ENCODE measurements around the gene CIROP.

DNA sequence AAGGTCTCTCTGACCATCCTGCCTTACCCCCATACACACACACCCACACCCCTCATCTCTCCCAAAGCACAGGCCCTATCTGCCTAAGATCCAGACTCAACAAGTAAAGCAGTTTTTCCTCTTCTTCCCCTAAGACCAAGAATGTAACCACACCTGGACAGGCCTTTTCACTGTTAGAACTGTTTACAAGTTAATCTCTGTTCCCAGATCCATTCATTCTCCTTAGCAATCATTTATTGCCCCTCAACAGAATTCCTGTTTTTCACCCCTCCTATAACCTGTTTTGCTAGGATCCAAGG lies 1.9 kb upstream of the CIROP start:
- no peak for TF ChIP-seq POLR2A (IDR thresholded peaks at IDR 0.05; ENCODE audit: low read depth, low read length)
- TF ChIP-seq TAF1 (IDR thresholded peaks at IDR 0.05; ENCODE audit: borderline replicate concordance, low read depth, low read length) = no peak
